ENCODE data around the gene RAB42.

DNA sequence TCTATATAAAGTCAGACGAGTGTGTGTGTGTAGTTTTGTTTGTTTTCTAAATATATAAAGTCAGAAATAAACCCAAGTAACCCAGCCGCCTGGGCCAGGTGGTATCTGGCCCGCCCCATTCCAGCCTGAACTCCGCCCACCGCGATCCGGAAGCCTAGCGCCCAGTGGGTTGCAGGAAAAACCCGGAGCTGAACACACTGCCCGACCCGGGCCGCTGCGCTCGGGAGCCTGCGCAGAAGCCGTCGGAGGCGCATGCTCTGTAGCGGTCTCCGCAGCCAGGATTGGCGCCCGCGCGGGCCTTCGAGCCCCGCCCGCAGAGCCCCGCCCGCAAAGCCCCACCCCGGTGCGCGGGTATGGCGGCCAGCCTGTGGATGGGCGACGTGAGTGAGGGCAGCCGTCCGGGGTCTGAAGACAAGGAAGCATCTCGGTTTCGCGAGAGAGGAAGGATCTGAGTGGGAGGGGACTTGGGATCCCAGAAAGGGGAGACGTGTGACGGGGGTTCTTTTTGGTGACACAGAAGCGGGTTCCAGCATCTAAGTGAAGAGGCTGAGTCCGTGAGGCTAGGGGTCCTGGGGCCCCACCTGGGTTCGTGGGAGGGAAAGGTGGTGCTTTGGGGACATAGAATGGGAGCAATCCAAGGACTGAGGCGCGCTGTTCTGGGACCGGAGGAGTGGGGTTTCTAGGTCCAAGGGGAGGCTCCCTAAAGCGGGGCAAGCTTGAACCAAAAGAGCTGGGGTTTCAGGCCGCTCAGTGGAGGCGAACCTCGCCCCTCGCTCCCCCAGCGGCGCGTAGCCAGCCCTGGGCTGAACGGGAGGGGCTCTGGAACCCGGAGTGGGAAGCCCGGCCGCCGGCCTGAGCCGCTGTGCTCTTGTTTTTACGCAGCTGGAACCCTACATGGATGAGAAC is 39.1 kb upstream of the RAB42 start, which contains the start of gene TRNAU1AP:
- TF ChIP-seq, protein P1, sequence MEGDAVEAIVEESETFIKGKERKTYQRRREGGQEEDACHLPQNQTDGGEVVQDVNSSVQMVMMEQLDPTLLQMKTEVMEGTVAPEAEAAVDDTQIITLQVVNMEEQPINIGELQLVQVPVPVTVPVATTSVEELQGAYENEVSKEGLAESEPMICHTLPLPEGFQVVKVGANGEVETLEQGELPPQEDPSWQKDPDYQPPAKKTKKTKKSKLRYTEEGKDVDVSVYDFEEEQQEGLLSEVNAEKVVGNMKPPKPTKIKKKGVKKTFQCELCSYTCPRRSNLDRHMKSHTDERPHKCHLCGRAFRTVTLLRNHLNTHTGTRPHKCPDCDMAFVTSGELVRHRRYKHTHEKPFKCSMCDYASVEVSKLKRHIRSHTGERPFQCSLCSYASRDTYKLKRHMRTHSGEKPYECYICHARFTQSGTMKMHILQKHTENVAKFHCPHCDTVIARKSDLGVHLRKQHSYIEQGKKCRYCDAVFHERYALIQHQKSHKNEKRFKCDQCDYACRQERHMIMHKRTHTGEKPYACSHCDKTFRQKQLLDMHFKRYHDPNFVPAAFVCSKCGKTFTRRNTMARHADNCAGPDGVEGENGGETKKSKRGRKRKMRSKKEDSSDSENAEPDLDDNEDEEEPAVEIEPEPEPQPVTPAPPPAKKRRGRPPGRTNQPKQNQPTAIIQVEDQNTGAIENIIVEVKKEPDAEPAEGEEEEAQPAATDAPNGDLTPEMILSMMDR (IDR thresholded peaks at IDR 0.05 in 2 of 3, conservative IDR thresholded peaks at IDR 0.05 in 1 of 3; ENCODE audit: control insufficient read depth in 2 of 3, extremely low read depth in 1 of 3, insufficient read depth in 1 of 3, low read depth in 3 of 3, low read length in 3 of 3) = no peak
- TF ChIP-seq, protein P2, sequence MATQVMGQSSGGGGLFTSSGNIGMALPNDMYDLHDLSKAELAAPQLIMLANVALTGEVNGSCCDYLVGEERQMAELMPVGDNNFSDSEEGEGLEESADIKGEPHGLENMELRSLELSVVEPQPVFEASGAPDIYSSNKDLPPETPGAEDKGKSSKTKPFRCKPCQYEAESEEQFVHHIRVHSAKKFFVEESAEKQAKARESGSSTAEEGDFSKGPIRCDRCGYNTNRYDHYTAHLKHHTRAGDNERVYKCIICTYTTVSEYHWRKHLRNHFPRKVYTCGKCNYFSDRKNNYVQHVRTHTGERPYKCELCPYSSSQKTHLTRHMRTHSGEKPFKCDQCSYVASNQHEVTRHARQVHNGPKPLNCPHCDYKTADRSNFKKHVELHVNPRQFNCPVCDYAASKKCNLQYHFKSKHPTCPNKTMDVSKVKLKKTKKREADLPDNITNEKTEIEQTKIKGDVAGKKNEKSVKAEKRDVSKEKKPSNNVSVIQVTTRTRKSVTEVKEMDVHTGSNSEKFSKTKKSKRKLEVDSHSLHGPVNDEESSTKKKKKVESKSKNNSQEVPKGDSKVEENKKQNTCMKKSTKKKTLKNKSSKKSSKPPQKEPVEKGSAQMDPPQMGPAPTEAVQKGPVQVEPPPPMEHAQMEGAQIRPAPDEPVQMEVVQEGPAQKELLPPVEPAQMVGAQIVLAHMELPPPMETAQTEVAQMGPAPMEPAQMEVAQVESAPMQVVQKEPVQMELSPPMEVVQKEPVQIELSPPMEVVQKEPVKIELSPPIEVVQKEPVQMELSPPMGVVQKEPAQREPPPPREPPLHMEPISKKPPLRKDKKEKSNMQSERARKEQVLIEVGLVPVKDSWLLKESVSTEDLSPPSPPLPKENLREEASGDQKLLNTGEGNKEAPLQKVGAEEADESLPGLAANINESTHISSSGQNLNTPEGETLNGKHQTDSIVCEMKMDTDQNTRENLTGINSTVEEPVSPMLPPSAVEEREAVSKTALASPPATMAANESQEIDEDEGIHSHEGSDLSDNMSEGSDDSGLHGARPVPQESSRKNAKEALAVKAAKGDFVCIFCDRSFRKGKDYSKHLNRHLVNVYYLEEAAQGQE (IDR thresholded peaks at IDR 0.05; ENCODE audit: low read depth, low read length) = no peak
- 0 out of 2 replicates have a peak, but pooled peaks have one; percentile 24 for TF ChIP-seq CHD2 (IDR thresholded peaks at IDR 0.05; ENCODE audit: borderline replicate concordance, low read depth, low read length)
- TF ChIP-seq BHLHE40 (IDR thresholded peaks at IDR 0.05; ENCODE audit: borderline replicate concordance in 1 of 2, low read depth in 2 of 2, low read length in 1 of 2) = peak; percentile 35 to 51; a peak in 1 of 4 replicates
- TF ChIP-seq HDGF (IDR thresholded peaks at IDR 0.05) = peak; percentile 8; the same call in 1 of the 2 replicates
- TF ChIP-seq, protein P3, sequence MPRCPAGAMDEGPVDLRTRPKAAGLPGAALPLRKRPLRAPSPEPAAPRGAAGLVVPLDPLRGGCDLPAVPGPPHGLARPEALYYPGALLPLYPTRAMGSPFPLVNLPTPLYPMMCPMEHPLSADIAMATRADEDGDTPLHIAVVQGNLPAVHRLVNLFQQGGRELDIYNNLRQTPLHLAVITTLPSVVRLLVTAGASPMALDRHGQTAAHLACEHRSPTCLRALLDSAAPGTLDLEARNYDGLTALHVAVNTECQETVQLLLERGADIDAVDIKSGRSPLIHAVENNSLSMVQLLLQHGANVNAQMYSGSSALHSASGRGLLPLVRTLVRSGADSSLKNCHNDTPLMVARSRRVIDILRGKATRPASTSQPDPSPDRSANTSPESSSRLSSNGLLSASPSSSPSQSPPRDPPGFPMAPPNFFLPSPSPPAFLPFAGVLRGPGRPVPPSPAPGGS (IDR thresholded peaks at IDR 0.05; ENCODE audit: borderline replicate concordance, insufficient read depth, low read depth, low read length, poor library complexity, severe bottlenecking) = no peak
- TF ChIP-seq HDAC2 (IDR thresholded peaks at IDR 0.05) = no peak
- TF ChIP-seq POLR2A (IDR thresholded peaks at IDR 0.05; ENCODE audit: low read depth, low read length) = peak; percentile 90
- 0 out of 4 replicates have a peak, but pooled peaks of 1 of the 2 experiments have one; percentile 47 for TF ChIP-seq SRF (IDR thresholded peaks at IDR 0.05; ENCODE audit: low read depth in 2 of 2, low read length in 2 of 2)
- peak; percentile 53; the same call in 1 of the 2 replicates for TF ChIP-seq RFX5 (IDR thresholded peaks at IDR 0.05; ENCODE audit: low read depth, low read length)
- TF ChIP-seq TCF12 (IDR thresholded peaks at IDR 0.05; ENCODE audit: low read depth, low read length) = peak; percentile 85

Measured in GM12878 (cell line).